Glutamatergic neuron (in vitro differentiated cells): ENCODE data around the gene RNF225. TPM values are rescaled to one million over a fixed set of nuclear protein-coding genes. Genes with fewer than 3 reads are reported as not detected.

Experiments
- DNase-seq: peaks from one replicate; pipeline ENCODE4 v3.0.0; 2022
- H3K27ac Mint-ChIP-seq: one replicate; pipeline ENCODE4 v1.8.0; 2020; ENCODE audit warnings: mild to moderate bottlenecking, mixed read lengths, inconsistent platforms; ENCODE audit not compliant: unreplicated experiment
- H3K27me3 Mint-ChIP-seq: one replicate; pipeline ENCODE4 v1.8.0; 2020; ENCODE audit warnings: mild to moderate bottlenecking, moderate library complexity, mixed read lengths, inconsistent platforms; ENCODE audit not compliant: unreplicated experiment
- H3K36me3 Mint-ChIP-seq: one replicate; pipeline ENCODE4 v1.8.0; 2020; ENCODE audit warnings: mild to moderate bottlenecking, mixed read lengths, inconsistent platforms; ENCODE audit not compliant: unreplicated experiment
- H3K4me1 Mint-ChIP-seq: one replicate; pipeline ENCODE4 v1.8.0; 2020; ENCODE audit warnings: mild to moderate bottlenecking, low read depth, mixed read lengths, inconsistent platforms; ENCODE audit not compliant: unreplicated experiment
- H3K4me3 Mint-ChIP-seq: one replicate; pipeline ENCODE4 v1.8.0; 2020; ENCODE audit warnings: mild to moderate bottlenecking, mixed read lengths, inconsistent platforms; ENCODE audit not compliant: unreplicated experiment
- H3K9me3 Mint-ChIP-seq: one replicate; pipeline ENCODE4 v1.8.0; 2020; ENCODE audit warnings: mild to moderate bottlenecking, moderate library complexity, mixed read lengths, inconsistent platforms; ENCODE audit not compliant: unreplicated experiment
- CTCF ChIP-seq: fragments of 200-600 bp; sonication (generic); IDR thresholded peaks from one replicate; pipeline ENCODE4 v1.5.0; 2021; ENCODE audit not compliant: partially characterized antibody, unreplicated experiment
- total RNA-seq: library from RNA; stranded (reverse); fragmentation: NEBNext Ultra II Directional; extraction: Animal tissue kit (Norgen Biotek cat#: 25700); gene quantifications from one replicate; pipeline ENCODE4 v1.2.1, GENCODE V29; 2021; ENCODE audit not compliant: unreplicated experiment

Gene RNF225
- total RNA-seq, 1 donor from 2014 or later, result 0.44 TPM

GRCh38 chr19:58392945-58393724, 2.3 kb upstream of the RNF225 start:
- no peak overlapping the region for H3K4me3 Mint-ChIP-seq
- peaks cover 8% of the 10 kb centered on the region for H3K27me3 Mint-ChIP-seq
- H3K9me3 Mint-ChIP-seq, result peaks cover 8% of the 10 kb centered on the region
- H3K36me3 Mint-ChIP-seq, result no peaks in the 10 kb centered on the region
- TF ChIP-seq CTCF, result no peak
- peaks cover 2% of the 10 kb centered on the region for H3K4me1 Mint-ChIP-seq
- no peak overlapping the region for H3K27ac Mint-ChIP-seq
- DNase-seq, result no peak

GRCh38 chr19:58393725-58394033, 1.8 kb upstream of the RNF225 start:
- no peaks in the 10 kb centered on the region for H3K36me3 Mint-ChIP-seq
- H3K9me3 Mint-ChIP-seq, result peaks cover 8% of the 10 kb centered on the region
- no peak for DNase-seq
- no peaks in the 10 kb centered on the region for H3K4me1 Mint-ChIP-seq
- no peak overlapping the region for H3K27ac Mint-ChIP-seq
- no peak for TF ChIP-seq CTCF
- peaks cover 8% of the 10 kb centered on the region for H3K27me3 Mint-ChIP-seq
- no peak overlapping the region for H3K4me3 Mint-ChIP-seq

GRCh38 chr19:58394821-58395219, 636 bp upstream of the RNF225 start:
- no peak for TF ChIP-seq CTCF

GRCh38 chr19:58395979-58396627, 647 bp downstream of the RNF225 start:
- H3K9me3 Mint-ChIP-seq, result peaks cover 13% of the 10 kb centered on the region

More at GRCh38 chr19:58394821-58395219, 636 bp upstream of the RNF225 start:
- H3K27me3 Mint-ChIP-seq, result peaks cover 8% of the 10 kb centered on the region
- no peak for DNase-seq
- H3K27ac Mint-ChIP-seq, result peak overlapping the region; percentile 23
- no peak overlapping the region for H3K4me3 Mint-ChIP-seq
- H3K36me3 Mint-ChIP-seq, result no peaks in the 10 kb centered on the region
- H3K9me3 Mint-ChIP-seq, result peaks cover 12% of the 10 kb centered on the region
- no peaks in the 10 kb centered on the region for H3K4me1 Mint-ChIP-seq

More at GRCh38 chr19:58395979-58396627, 647 bp downstream of the RNF225 start:
- H3K4me3 Mint-ChIP-seq, result no peak overlapping the region
- H3K36me3 Mint-ChIP-seq, result no peaks in the 10 kb centered on the region
- no peaks in the 10 kb centered on the region for H3K4me1 Mint-ChIP-seq
- no peak for DNase-seq
- no peak overlapping the region for H3K27ac Mint-ChIP-seq
- TF ChIP-seq CTCF, result no peak
- peaks cover 8% of the 10 kb centered on the region for H3K27me3 Mint-ChIP-seq
